Measurements from ENCODE around the gene WDR59. TPM values are rescaled to one million over a fixed set of nuclear protein-coding genes. Genes with fewer than 3 reads are reported as not detected.

Gene WDR59
- total RNA-seq, 4 donors from 2014 or later, result 26.2 to 153 (median 59.1) TPM

GRCh38 chr16:75003931-75004330 is 19.0 kb upstream of the WDR59 start:
- 90% methylated on average over 5 of the region's 5 CpGs for WGBS
- Histone ChIP-seq H3K4me3 (no peak overlapping the region), H3K27me3 (no peaks in the 10 kb centered on the region), H3K27ac (no peak overlapping the region), H3K9me3 (no peaks in the 10 kb centered on the region), H3K36me3 (no peaks in the 10 kb centered on the region), H3K4me1 (peaks cover 38% of the 10 kb centered on the region)
- TF ChIP-seq POLR2A (IDR thresholded peaks at IDR 0.05) (no peak), POLR2AphosphoS5 (IDR thresholded peaks at IDR 0.05) (no peak), EP300 (IDR thresholded peaks at IDR 0.05) (no peak), CTCF (IDR thresholded peaks at IDR 0.05) (no peak)
- no peak for DNase-seq (ENCODE audit: low spot score in 2 of 2)

- H3K27ac ChIP-seq, result no peak overlapping the region
Measured at GRCh38 chr16:75002474-75002873, 17.6 kb upstream of the WDR59 start.

GRCh38 chr16:75000481-75001081 is 15.7 kb upstream of the WDR59 start:
- peaks cover 45% of the 10 kb centered on the region for H3K4me1 ChIP-seq
- H3K4me3 ChIP-seq, result peak overlapping the region; percentile 94
- no peak for DNase-seq (ENCODE audit: low spot score in 2 of 2)
- H3K9me3 ChIP-seq, result no peaks in the 10 kb centered on the region
- no peaks in the 10 kb centered on the region for H3K27me3 ChIP-seq
- peak overlapping the region; percentile 8 for H3K27ac ChIP-seq
- TF ChIP-seq POLR2AphosphoS5 (IDR thresholded peaks at IDR 0.05), result no peak
- TF ChIP-seq CTCF (IDR thresholded peaks at IDR 0.05), result no peak
- no peak for TF ChIP-seq POLR2A (IDR thresholded peaks at IDR 0.05)
- TF ChIP-seq EP300 (IDR thresholded peaks at IDR 0.05), result no peak
- H3K36me3 ChIP-seq, result no peaks in the 10 kb centered on the region
- 8% methylated on average over 15 of the region's 15 CpGs for WGBS

More at GRCh38 chr16:75002474-75002873, 17.6 kb upstream of the WDR59 start:
- no peak for TF ChIP-seq EP300 (IDR thresholded peaks at IDR 0.05)
- no peak for TF ChIP-seq CTCF (IDR thresholded peaks at IDR 0.05)
- no peak for TF ChIP-seq POLR2A (IDR thresholded peaks at IDR 0.05)
- no peak for TF ChIP-seq POLR2AphosphoS5 (IDR thresholded peaks at IDR 0.05)
- H3K4me1 ChIP-seq, result peaks cover 45% of the 10 kb centered on the region
- H3K9me3 ChIP-seq, result no peaks in the 10 kb centered on the region
- DNase-seq (ENCODE audit: low spot score in 2 of 2), result no peak
- no peaks in the 10 kb centered on the region for H3K36me3 ChIP-seq
- 71% methylated on average over 9 of the region's 9 CpGs for WGBS
- no peak overlapping the region for H3K4me3 ChIP-seq
- no peaks in the 10 kb centered on the region for H3K27me3 ChIP-seq

- WGBS, result under 1% methylated on average over 29 of the region's 71 CpGs
Measured at GRCh38 chr16:74999609-75000480, 14.9 kb upstream of the WDR59 start.

GRCh38 chr16:74999219-74999608 is 14.3 kb upstream of the WDR59 start:
- 3% methylated on average over 44 of the region's 44 CpGs for WGBS
- Histone ChIP-seq H3K4me3 (peak overlapping the region; percentile 94), H3K27me3 (no peaks in the 10 kb centered on the region), H3K27ac (peak overlapping the region; percentile 85), H3K4me1 (peaks cover 45% of the 10 kb centered on the region), H3K9me3 (no peaks in the 10 kb centered on the region), H3K36me3 (no peaks in the 10 kb centered on the region)
- TF ChIP-seq CTCF (IDR thresholded peaks at IDR 0.05) (no peak), POLR2AphosphoS5 (IDR thresholded peaks at IDR 0.05) (no peak), EP300 (IDR thresholded peaks at IDR 0.05) (no peak), POLR2A (IDR thresholded peaks at IDR 0.05) (no peak)
- DNase-seq (ENCODE audit: low spot score in 2 of 2), result peak in 1 of 2 donors; percentile 68

More at GRCh38 chr16:74999609-75000480, 14.9 kb upstream of the WDR59 start:
- peak; percentile 76 to 83 for DNase-seq (ENCODE audit: low spot score in 2 of 2)
- Histone ChIP-seq H3K27me3 (no peaks in the 10 kb centered on the region), H3K27ac (peak overlapping the region; percentile 85), H3K36me3 (no peaks in the 10 kb centered on the region), H3K4me3 (peak overlapping the region; percentile 94), H3K4me1 (peaks cover 45% of the 10 kb centered on the region), H3K9me3 (no peaks in the 10 kb centered on the region)
- TF ChIP-seq POLR2A (IDR thresholded peaks at IDR 0.05) (no peak), POLR2AphosphoS5 (IDR thresholded peaks at IDR 0.05) (peak in 1 of 3 donors; percentile 7)
